Activated CD4-positive, alpha-beta T cell treated with anti-CD3 and anti-CD28 coated beads, Interleukin-2, amount 10 ng/mL, durations not matched to agents 24 days and 14 days (primary cell): ENCODE data around the gene RARRES1. TPM values are rescaled to one million over a fixed set of nuclear protein-coding genes. Genes with fewer than 3 reads are reported as not detected.

ENCODE experiments used
- DNase-seq: peaks from one replicate; pipeline ENCODE4 v3.0.0; 2022
- H3K27ac Mint-ChIP-seq: one replicate; pipeline ENCODE4 v1.8.0; 2022; ENCODE audit warnings: mild to moderate bottlenecking, mixed read lengths
- H3K27me3 Mint-ChIP-seq: one replicate; pipeline ENCODE4 v1.8.0; 2022; ENCODE audit warnings: mixed read lengths
- H3K36me3 Mint-ChIP-seq: one replicate; pipeline ENCODE4 v1.8.0; 2022; ENCODE audit warnings: low read depth, mild to moderate bottlenecking, mixed read lengths
- H3K4me1 Mint-ChIP-seq: one replicate; pipeline ENCODE4 v1.8.0; 2021; ENCODE audit warnings: mixed read lengths
- H3K4me3 Mint-ChIP-seq: one replicate; pipeline ENCODE4 v1.8.0; 2022; ENCODE audit warnings: mild to moderate bottlenecking, moderate library complexity, mixed read lengths
- H3K9me3 Mint-ChIP-seq: one replicate; pipeline ENCODE4 v1.8.0; 2021; ENCODE audit warnings: mixed read lengths
- intact Hi-C: fragments of 100-400 bp; cut with micrococcal nuclease; formaldehyde crosslinking; loops from one replicate; pipeline ENCODE4 v1.15.1; 2023
- total RNA-seq: library from RNA; stranded (reverse); gene quantifications from 2 replicates; pipeline ENCODE4 v1.2.3, GENCODE V29; 2022

RARRES1 gene
- total RNA-seq, 1 donor from 2014 or later, result not detected

DNA sequence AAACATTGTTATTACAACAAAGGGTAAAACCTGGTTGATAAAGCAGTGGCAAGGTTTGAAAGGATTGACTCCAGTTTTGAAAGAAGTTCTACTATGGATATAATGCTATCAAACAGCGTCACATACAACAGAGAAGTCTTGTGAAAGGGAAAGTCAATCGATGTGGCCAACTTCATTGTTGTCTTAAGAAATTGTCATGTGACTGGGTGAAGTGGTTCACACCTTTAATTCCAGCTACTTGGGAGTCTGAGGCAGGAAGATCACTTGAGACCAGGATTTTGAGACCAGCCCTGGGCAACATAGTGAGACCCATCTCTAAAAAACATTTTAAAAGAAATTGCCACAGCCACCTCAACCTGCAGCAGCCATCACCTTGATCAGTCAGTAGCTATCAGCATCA, 53.6 kb downstream of the RARRES1 start:
- no peaks in the 10 kb centered on the region for H3K9me3 Mint-ChIP-seq
- no peaks in the 10 kb centered on the region for H3K4me1 Mint-ChIP-seq
- H3K4me3 Mint-ChIP-seq, result no peak overlapping the region
- H3K27me3 Mint-ChIP-seq, result no peaks in the 10 kb centered on the region
- no peak for DNase-seq
- H3K36me3 Mint-ChIP-seq, result peaks cover 20% of the 10 kb centered on the region
- intact Hi-C loops, result no loop called here
- no peak overlapping the region for H3K27ac Mint-ChIP-seq

DNA sequence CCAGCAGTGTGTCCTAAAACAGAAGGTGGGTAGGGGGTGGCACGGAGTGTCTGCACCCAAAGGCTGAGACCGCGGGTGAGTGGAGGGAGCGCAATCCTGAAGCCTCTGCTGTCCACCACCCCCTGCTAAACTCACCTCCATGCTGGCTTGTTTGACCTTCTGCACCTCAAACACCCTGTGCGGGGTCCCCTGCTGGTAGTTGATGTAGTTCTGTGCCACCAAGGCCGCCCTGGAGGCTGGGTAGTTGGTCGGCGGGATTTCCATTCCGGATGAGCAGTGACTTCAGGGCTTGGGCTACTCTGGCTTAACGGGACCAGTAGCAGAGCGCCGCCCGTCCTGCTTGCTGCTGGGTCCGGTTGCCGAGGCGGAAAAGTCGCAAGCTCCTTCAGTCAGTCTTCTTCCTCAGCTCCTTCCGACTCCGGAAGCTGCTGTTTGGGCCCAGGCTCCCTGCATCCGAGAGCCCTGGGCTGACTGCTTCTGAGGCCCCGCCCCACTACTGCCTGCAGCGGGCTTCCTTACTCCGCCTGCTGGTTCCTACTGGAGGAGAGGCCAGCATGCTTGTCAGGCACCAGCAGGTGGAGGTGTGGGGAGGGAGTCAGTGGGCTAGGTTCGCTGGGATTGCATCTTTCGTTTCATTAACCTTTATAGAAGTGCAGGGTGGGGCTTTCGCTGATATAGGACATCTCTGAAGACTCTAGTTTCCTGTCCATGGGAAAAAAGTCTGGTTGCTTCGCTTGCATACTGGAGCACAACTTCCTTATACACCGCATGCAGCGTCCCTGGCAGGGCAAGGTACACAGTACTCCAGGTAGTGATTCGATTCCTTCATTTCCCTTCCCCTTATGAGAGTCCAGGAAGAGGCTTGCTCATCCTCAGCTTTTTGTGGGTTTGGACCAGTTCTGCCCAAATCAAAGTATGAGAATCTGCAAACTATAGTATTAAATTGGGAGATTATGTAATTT, 59.8 kb downstream of the RARRES1 start, which contains the start of gene LXN:
LXN (minus strand) TSS at position 434 of the 962 bp plus-strand sequence; CDS start at position 264, 170 bp downstream.
- no peaks in the 10 kb centered on the region for H3K9me3 Mint-ChIP-seq
- peaks cover 24% of the 10 kb centered on the region for H3K4me1 Mint-ChIP-seq
- H3K36me3 Mint-ChIP-seq, result peaks cover 37% of the 10 kb centered on the region
- H3K4me3 Mint-ChIP-seq, result peak within 1 kb of the TSS; percentile 96
- peak within 1 kb of the TSS; percentile 95 for H3K27ac Mint-ChIP-seq
- H3K27me3 Mint-ChIP-seq, result no peaks in the 10 kb centered on the region
- DNase-seq, result peak; percentile 94
- intact Hi-C loops, result loop anchor here (1.0 to 5.0 kb wide), 2 partner anchors 60 to 119 kb away; partner anchors contain the start of gene RARRES1

DNA sequence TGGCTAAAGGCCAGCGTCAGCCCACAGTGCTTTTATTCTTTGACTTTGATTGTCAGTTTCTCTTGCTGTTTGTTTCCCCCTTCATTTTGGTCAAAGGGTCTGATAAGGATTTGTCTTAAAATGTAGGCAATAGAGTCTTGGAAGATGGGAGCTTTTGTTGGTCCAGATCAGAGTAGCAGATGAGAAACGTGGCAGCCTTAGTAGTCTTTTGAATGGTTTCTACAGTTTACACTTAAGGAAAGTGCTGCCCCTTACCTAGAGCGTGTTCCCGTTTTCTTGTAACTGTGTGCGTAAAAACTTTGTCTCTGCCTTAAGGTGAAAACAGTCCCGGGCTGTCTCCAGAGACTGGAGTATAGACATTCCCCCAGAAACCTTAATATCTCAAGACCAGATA, 60.4 kb downstream of the RARRES1 start:
- peak; percentile 58 for DNase-seq
- Mint-ChIP-seq H3K4me1 (peaks cover 24% of the 10 kb centered on the region), H3K4me3 (peak overlapping the region; percentile 96), H3K27me3 (no peaks in the 10 kb centered on the region), H3K27ac (peak overlapping the region; percentile 95), H3K36me3 (peaks cover 39% of the 10 kb centered on the region), H3K9me3 (no peaks in the 10 kb centered on the region)
- intact Hi-C loops, result loop anchor here (1.0 to 5.0 kb wide), 2 partner anchors 60 to 119 kb away; partner anchors contain the start of gene RARRES1

DNA sequence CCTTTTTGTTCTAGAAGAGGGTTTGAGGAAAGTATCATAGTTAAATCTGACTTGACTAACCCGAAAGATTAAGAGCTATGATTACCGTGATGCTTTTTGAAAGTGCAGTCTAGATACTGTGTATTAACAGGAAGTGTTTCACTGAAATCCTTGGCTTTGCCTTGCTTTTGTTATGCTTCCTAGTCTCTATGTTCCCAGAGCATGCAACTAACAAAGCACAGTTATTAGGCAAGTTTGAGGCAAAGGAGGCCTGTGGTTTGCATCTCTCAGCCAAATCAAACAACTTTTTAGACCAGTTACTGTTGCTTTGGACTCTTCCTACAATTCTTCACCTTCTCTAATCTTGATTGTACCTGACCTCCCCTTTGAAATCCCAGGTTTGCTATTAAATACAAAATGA, 63.8 kb downstream of the RARRES1 start:
- Mint-ChIP-seq H3K27me3 (no peaks in the 10 kb centered on the region), H3K9me3 (no peaks in the 10 kb centered on the region), H3K27ac (no peak overlapping the region), H3K4me1 (peaks cover 24% of the 10 kb centered on the region), H3K4me3 (no peak overlapping the region), H3K36me3 (peaks cover 60% of the 10 kb centered on the region)
- intact Hi-C loops, result no loop called here
- no peak for DNase-seq

DNA sequence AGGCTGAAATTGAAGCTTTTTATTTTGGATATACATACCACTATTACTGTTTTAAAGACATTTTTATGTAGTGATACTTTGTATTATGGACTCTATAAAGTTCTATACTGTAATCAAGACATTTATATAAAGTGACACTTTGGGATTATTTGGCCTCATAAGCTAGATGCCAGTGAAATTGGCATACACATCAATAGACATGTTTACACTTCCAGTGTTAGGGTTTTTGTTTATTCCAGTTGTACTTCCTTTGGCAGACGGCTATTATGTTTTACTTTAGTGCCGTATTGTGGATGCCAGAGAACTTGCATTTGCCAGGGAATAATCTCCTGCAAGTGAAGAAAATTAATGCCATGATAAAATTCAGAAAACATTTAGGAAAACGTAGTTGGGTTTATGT, 65.8 kb downstream of the RARRES1 start:
- Mint-ChIP-seq H3K9me3 (no peaks in the 10 kb centered on the region), H3K27me3 (no peaks in the 10 kb centered on the region), H3K27ac (no peak overlapping the region), H3K36me3 (peaks cover 63% of the 10 kb centered on the region), H3K4me1 (peaks cover 11% of the 10 kb centered on the region), H3K4me3 (no peak overlapping the region)
- DNase-seq, result no peak
- intact Hi-C loops, result no loop called here

DNA sequence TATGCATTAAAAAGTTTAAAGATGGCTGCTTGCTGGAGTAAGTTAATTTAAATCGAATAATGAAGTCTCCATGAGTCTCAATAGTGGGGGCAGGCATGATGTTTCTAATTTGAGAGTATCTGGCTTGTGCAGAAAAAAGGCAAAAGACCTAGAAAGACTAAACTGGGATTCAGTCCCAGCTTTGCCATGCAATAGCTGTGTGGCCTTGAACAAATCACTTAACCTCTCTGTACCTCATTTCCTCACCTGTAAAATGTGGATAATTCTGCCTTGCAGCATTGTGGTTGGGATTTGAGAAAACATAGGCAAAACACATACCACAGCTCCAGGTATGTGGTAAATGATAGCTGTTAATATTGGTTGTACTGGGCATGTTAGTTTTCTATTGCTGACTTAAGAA, 68.4 kb downstream of the RARRES1 start:
- H3K27me3 Mint-ChIP-seq, result no peaks in the 10 kb centered on the region
- no peak overlapping the region for H3K27ac Mint-ChIP-seq
- peaks cover 60% of the 10 kb centered on the region for H3K36me3 Mint-ChIP-seq
- peak; percentile 46 for DNase-seq
- H3K4me3 Mint-ChIP-seq, result no peak overlapping the region
- H3K9me3 Mint-ChIP-seq, result no peaks in the 10 kb centered on the region
- intact Hi-C loops, result no loop called here
- H3K4me1 Mint-ChIP-seq, result peaks cover 3% of the 10 kb centered on the region

DNA sequence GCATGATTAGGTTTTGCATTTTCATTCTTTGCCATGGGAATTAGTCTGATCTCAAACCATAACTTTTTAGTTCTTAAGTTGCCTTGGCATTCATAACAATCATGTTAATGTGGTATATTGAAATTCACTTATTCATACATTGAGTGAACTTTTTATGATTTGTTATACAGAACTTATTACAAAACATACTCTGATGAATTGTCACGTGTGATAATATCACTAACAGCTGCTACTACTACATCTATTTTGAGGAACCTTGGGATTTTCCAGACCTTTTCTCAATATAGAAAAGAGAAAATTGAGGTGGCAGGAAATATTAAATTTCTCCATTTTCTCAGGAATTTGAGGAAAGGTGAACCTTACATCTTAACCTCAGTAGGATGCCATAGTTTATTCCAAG, 69.0 kb downstream of the RARRES1 start:
- no peak for DNase-seq
- Mint-ChIP-seq H3K36me3 (peaks cover 57% of the 10 kb centered on the region), H3K4me3 (no peak overlapping the region), H3K27me3 (no peaks in the 10 kb centered on the region), H3K27ac (no peak overlapping the region), H3K4me1 (peaks cover 6% of the 10 kb centered on the region), H3K9me3 (no peaks in the 10 kb centered on the region)
- intact Hi-C loops, result no loop called here

DNA sequence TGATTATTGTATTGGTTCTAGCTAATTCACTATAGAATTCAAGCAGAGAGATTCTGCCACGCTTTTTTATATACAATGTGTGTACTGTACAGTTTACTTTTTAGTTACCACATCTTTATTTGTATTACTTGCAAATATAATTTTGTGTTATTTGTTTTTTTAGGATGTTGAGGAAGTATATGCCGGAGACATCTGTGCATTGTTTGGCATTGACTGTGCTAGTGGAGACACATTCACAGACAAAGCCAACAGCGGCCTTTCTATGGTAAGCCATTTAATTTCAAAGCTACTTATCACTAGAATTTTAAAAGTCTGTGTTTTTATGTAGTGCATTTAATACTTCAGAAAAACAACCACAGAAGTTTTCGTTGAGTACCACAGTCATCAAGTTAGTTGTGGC, 71.5 kb downstream of the RARRES1 start:
- Mint-ChIP-seq H3K9me3 (no peaks in the 10 kb centered on the region), H3K4me3 (no peak overlapping the region), H3K27me3 (no peaks in the 10 kb centered on the region), H3K36me3 (peaks cover 53% of the 10 kb centered on the region), H3K4me1 (peaks cover 6% of the 10 kb centered on the region), H3K27ac (no peak overlapping the region)
- intact Hi-C loops, result no loop called here
- DNase-seq, result no peak

DNA sequence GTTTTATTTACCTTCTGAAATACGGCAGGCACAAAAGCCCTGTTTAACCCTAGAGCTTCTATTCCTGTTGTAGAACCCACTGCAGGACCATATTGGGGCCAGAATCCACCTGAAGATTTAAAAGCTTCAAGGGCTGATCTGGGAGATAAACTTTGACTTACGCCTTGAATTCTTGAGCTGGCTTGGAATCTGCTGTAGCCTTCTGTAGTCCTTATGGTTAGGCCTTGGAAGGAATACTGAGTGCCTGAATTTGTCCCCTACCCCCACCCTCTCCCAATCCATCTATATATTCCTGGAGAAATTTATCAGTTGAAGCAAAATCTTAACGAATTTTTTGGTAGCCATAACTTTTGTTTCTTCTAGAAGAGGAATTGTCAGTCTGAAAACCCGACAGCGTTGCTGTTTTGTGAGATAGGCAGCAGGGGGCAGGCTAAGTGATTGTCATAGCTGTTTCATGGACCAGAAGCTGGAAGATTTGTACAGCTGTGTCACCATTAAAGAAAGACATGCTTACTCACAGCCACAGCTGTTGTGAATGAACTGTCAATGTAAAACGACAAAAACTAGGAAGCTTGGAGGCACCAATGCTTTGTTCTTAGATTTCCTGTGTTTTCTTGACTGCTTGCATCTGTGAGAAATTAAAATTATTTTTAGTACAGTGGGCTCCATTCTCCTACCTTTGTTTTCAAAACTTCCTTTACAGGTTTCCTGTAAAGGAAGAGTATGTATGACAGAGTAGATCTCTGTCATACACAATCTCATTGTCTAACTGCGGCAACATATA, 72.6 kb downstream of the RARRES1 start:
- H3K4me1 Mint-ChIP-seq, result peaks cover 6% of the 10 kb centered on the region
- no peaks in the 10 kb centered on the region for H3K9me3 Mint-ChIP-seq
- peak; percentile 86 for DNase-seq
- intact Hi-C loops, result loop anchor here (1.0 kb wide), 1 partner anchor 132 kb away; no protein-coding TSS in a partner anchor
- H3K36me3 Mint-ChIP-seq, result peaks cover 48% of the 10 kb centered on the region
- no peaks in the 10 kb centered on the region for H3K27me3 Mint-ChIP-seq
- no peak overlapping the region for H3K4me3 Mint-ChIP-seq
- no peak overlapping the region for H3K27ac Mint-ChIP-seq

DNA sequence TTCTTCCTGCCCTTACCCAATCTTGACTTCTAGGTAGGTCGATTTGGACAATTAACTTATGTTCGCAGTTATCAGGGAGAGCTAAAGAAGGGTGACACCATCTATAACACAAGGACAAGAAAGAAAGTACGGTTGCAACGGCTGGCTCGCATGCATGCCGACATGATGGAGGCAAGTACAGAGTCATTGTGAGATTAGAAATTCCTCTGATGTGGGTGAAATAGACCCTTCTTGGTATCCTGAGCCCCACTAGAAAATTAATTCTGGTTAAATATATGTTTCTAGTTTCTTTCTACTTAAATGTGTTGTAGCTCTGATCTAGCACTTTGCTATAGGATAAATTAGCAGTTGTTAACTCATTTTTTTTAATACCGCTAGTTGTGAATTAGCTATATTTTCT, 73.4 kb downstream of the RARRES1 start:
- Mint-ChIP-seq H3K36me3 (peaks cover 46% of the 10 kb centered on the region), H3K4me1 (peaks cover 6% of the 10 kb centered on the region), H3K27ac (no peak overlapping the region), H3K4me3 (no peak overlapping the region), H3K9me3 (no peaks in the 10 kb centered on the region), H3K27me3 (no peaks in the 10 kb centered on the region)
- no peak for DNase-seq
- intact Hi-C loops, result loop anchor here (1.0 kb wide), 1 partner anchor 132 kb away; no protein-coding TSS in a partner anchor

DNA sequence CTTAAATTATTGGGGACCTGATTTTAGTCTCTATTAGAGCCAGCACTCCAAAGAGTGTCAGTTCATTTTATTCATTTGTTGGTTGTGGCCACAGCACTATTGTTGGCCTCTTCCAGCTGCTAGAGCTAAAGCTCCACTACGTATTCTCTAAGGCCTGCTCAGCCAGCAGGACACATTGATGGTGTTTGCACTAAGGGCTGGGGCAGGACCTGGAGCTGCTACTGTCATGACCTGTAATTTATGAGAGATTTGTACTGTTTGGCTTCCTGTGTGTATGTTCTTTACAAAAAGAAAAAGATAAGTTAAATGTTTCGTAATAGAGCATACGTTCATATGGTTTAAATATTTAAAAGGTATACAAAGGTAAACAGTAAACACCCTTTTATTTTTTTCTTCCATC, 79.8 kb downstream of the RARRES1 start:
- Mint-ChIP-seq H3K27ac (no peak overlapping the region), H3K4me3 (no peak overlapping the region), H3K4me1 (peaks cover 3% of the 10 kb centered on the region), H3K36me3 (peaks cover 49% of the 10 kb centered on the region), H3K9me3 (no peaks in the 10 kb centered on the region), H3K27me3 (no peaks in the 10 kb centered on the region)
- intact Hi-C loops, result no loop called here
- peak; percentile 32 for DNase-seq

DNA sequence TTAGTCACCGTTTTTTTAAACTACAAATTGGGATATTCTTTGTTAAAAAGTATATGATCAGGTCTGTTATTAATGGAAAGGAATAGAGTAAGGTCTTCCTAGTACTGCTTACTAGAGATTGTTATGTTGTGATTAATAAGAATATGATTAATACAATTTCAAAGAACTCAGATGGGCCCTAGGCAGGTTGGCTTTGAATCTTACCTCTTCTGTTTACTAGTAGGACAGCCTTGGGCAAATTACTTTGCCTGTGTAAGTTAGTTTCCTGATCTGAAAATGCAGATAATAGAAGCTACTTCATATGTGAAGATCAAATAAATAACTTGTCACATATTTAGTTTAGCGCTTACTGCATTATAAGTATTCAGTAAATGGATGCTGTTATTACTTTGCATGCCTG, 81.1 kb downstream of the RARRES1 start:
- no peaks in the 10 kb centered on the region for H3K9me3 Mint-ChIP-seq
- intact Hi-C loops, result no loop called here
- no peak overlapping the region for H3K27ac Mint-ChIP-seq
- H3K36me3 Mint-ChIP-seq, result peaks cover 53% of the 10 kb centered on the region
- no peak overlapping the region for H3K4me3 Mint-ChIP-seq
- DNase-seq, result no peak
- H3K4me1 Mint-ChIP-seq, result peaks cover 10% of the 10 kb centered on the region
- H3K27me3 Mint-ChIP-seq, result no peaks in the 10 kb centered on the region

DNA sequence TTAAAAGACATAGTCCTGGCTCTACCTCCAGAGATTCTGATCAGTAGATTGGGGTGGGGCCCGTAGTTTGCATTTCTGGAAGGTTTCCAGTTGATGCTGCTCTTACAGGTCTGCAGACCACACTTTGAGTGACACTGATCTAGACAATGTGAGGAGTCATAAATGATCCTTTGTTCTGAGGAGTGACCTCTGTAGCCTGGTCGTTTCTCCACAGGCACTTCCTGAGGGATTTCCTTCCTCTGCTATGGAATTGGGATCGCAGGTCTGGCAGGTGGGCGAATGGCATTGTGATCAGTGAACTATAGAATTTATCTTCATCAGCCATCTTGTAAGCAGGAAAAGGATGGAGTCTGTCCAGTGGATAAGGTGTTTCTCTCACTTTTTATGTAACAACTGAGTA, 82.5 kb downstream of the RARRES1 start:
- Mint-ChIP-seq H3K27ac (no peak overlapping the region), H3K27me3 (no peaks in the 10 kb centered on the region), H3K4me3 (no peak overlapping the region), H3K9me3 (no peaks in the 10 kb centered on the region), H3K36me3 (peaks cover 54% of the 10 kb centered on the region), H3K4me1 (peaks cover 20% of the 10 kb centered on the region)
- peak; percentile 35 for DNase-seq
- intact Hi-C loops, result loop anchor here (5.0 kb wide), 1 partner anchor 1578 kb away; the partner anchor contains the start of gene C3orf80
